HepG2 (cell line): Measurements from ENCODE around the gene IL24. TPM values are rescaled to one million over a fixed set of nuclear protein-coding genes. Genes with fewer than 3 reads are reported as not detected.

Experiments
- ATAC-seq: fragments of 200-7000 bp; cut with Tn5 transposase; 3 replicates; pipeline ENCODE4 v1.9.1; 2020; ENCODE audit warnings: mild to moderate bottlenecking, moderate library complexity
- BruUV-seq: library from RNA; stranded (reverse); fragments of 400-500 nt; replicated peaks from 2 replicates; lab custom pipeline; 2021; lab: Mats Ljungman, UMichigan
- CTCF ChIA-PET: fragments of 300-600 bp; formaldehyde crosslinking; extraction: SDS; loops from one replicate; lab custom pipeline; 2021; ENCODE audit warnings: low total read pairs, inconsistent platforms, low intra/inter-chr PET ratio; lab: Yijun Ruan, JAX
- POLR2A ChIA-PET: fragments of 350-600 bp; sonication (Branson Sonifier 250); formaldehyde crosslinking; loops from one replicate; lab custom pipeline; 2020; ENCODE audit warnings: antibody characterized with exemption, inconsistent platforms; lab: Yijun Ruan, JAX
- DNase-seq: peaks from one replicate; pipeline ENCODE4 v3.0.0-alpha.2; 2015; ENCODE audit warnings: low spot score
- FAIRE-seq: peaks from 3 replicates; lab custom pipeline; 2011; peaks lifted over from hg19 to GRCh38; lab: Jason Lieb, UNC
- H2AFZ ChIP-seq: one replicate; pipeline ENCODE4 v1.6.1; 2011; ENCODE audit warnings: low read length, inconsistent platforms
- H3K27ac ChIP-seq: fragments of 300-600 bp; 3 replicates; pipeline ENCODE4 v1.8.0; 2011; ENCODE audit warnings: mixed run types, mild to moderate bottlenecking, mixed read lengths, low read length, inconsistent platforms; ENCODE audit not compliant: insufficient read depth; ENCODE audit errors: extremely low read length
- H3K27me3 ChIP-seq, 2 experiments: fragments of 200-600 bp in 1 of 2; 2 replicates in 1 of 2; 3 replicates in 1 of 2; pipeline versions ENCODE4 v1.6.0 to v1.8.0; 2011; ENCODE audit warnings: low read length in 2 of 2, mild to moderate bottlenecking in 2 of 2, moderate library complexity in 2 of 2, inconsistent platforms in 1 of 2; ENCODE audit not compliant: insufficient read depth in 2 of 2, control insufficient read depth in 1 of 2
- H3K36me3 ChIP-seq, 2 experiments: fragments of 200-600 bp in 1 of 2; replicated peaks in 1 of 2; 2 replicates in 1 of 2; 3 replicates in 1 of 2; pipeline versions ENCODE4 v1.5.1 to v1.8.0; 2011; ENCODE audit warnings: low read length in 2 of 2, inconsistent platforms in 1 of 2; ENCODE audit not compliant: insufficient read depth in 2 of 2, control insufficient read depth in 1 of 2
- H3K4me1 ChIP-seq: 2 replicates; pipeline ENCODE4 v1.5.1; 2012; ENCODE audit warnings: low read length, inconsistent platforms; ENCODE audit not compliant: insufficient read depth
- H3K4me2 ChIP-seq: 2 replicates; pipeline ENCODE4 v1.6.0; 2011; ENCODE audit warnings: low read depth, low read length, inconsistent platforms
- H3K4me3 ChIP-seq, 3 experiments: fragments of 200-600 bp in 1 of 3; sonication (generic), shearing (Covaris generic) in 1 of 3; replicated peaks in 1 of 3; 2 replicates each; pipeline ENCODE4 v1.5.1; 2011 to 2016; ENCODE audit warnings: low read length in 3 of 3, inconsistent platforms in 2 of 3, low read depth in 2 of 3, mild to moderate bottlenecking in 2 of 3, control low read depth in 1 of 3, mixed read lengths in 1 of 3; ENCODE audit not compliant: insufficient read depth in 1 of 3
- H3K79me2 ChIP-seq: one replicate; pipeline ENCODE4 v1.6.1; 2011; ENCODE audit warnings: low read length, inconsistent platforms; ENCODE audit not compliant: insufficient read depth
- H3K9ac ChIP-seq: 2 replicates; pipeline ENCODE4 v1.6.0; 2011; ENCODE audit warnings: mild to moderate bottlenecking, low read depth, low read length, inconsistent platforms; ENCODE audit not compliant: insufficient read depth
- H3K9me3 ChIP-seq: 2 replicates; pipeline ENCODE4 v1.5.1; 2012; ENCODE audit warnings: mild to moderate bottlenecking, low read length
- H4K20me1 ChIP-seq: 2 replicates; pipeline ENCODE4 v1.6.0; 2011; ENCODE audit warnings: inconsistent platforms, mild to moderate bottlenecking, low read length, moderate library complexity; ENCODE audit not compliant: insufficient read depth
- AGO2 ChIP-seq: fragments of 200-400 bp; formaldehyde crosslinking; optimal IDR thresholded peaks from 2 replicates; pipeline ENCODE3; 2017; ENCODE audit warnings: mild to moderate bottlenecking, low read depth, low read length, moderate library complexity
- AHR ChIP-seq: IDR thresholded peaks from 2 replicates; pipeline ENCODE4 v1.6.1; 2018; ENCODE audit warnings: missing genetic modification reagents, missing compliant biosample characterization
- ARID5B ChIP-seq: IDR thresholded peaks from 2 replicates; pipeline ENCODE4 v1.4.0; 2020; ENCODE audit warnings: mild to moderate bottlenecking, missing genetic modification reagents
- DZIP1 ChIP-seq: sonication (generic); formaldehyde crosslinking; IDR thresholded peaks from 2 replicates; pipeline ENCODE4 v1.5.0; 2020; ENCODE audit warnings: mild to moderate bottlenecking, missing genetic modification reagents
- HHEX ChIP-seq: IDR thresholded peaks from 2 replicates; pipeline ENCODE4 v1.6.1; 2016; ENCODE audit warnings: control low read depth
- HMGA1 ChIP-seq: sonication (generic); formaldehyde crosslinking; conservative IDR thresholded peaks from 2 replicates; pipeline ENCODE4 v1.4.0; 2020; ENCODE audit warnings: missing genetic modification reagents
- KLF16 ChIP-seq, 2 experiments: sonication (generic) in 1 of 2; formaldehyde crosslinking in 1 of 2; IDR thresholded peaks; 2 replicates each; pipeline versions ENCODE4 v1.6.1 to v1.8.0; 2016 to 2023; ENCODE audit warnings: missing genetic modification reagents in 2 of 2, missing compliant biosample characterization in 1 of 2
- MAFG ChIP-seq: sonication (generic); formaldehyde crosslinking; IDR thresholded peaks from 2 replicates; pipeline ENCODE4 v1.5.1; 2020; ENCODE audit warnings: mild to moderate bottlenecking, missing genetic modification reagents
- NFYB ChIP-seq: sonication (generic); formaldehyde crosslinking; IDR thresholded peaks from 2 replicates; pipeline ENCODE4 v1.4.0; 2020; ENCODE audit warnings: missing genetic modification reagents
- ONECUT2 ChIP-seq: sonication (generic); formaldehyde crosslinking; IDR thresholded peaks from 2 replicates; pipeline ENCODE4 v1.4.0; 2020; ENCODE audit warnings: missing genetic modification reagents
- REPIN1 ChIP-seq: sonication (generic); formaldehyde crosslinking; IDR thresholded peaks from 2 replicates; pipeline ENCODE4 v1.8.0; 2022; ENCODE audit warnings: missing genetic modification reagents, low read depth, mild to moderate bottlenecking, borderline replicate concordance
- SAP130 ChIP-seq: IDR thresholded peaks from 2 replicates; pipeline ENCODE4 v1.6.1; 2016; ENCODE audit warnings: low read depth
- ZBTB1 ChIP-seq: sonication (generic); formaldehyde crosslinking; IDR thresholded peaks from 2 replicates; pipeline ENCODE4 v1.4.0; 2020; ENCODE audit warnings: missing genetic modification reagents, borderline replicate concordance
- ZFP36 ChIP-seq: fragments of 150-350 bp; IDR thresholded peaks from 2 replicates; pipeline ENCODE4 v1.6.1; 2018; ENCODE audit warnings: borderline replicate concordance, low read length, low read depth; ENCODE audit not compliant: partially characterized antibody
- ZKSCAN5 ChIP-seq: sonication (generic); formaldehyde crosslinking; IDR thresholded peaks from 2 replicates; pipeline ENCODE4 v1.5.1; 2020; ENCODE audit warnings: mild to moderate bottlenecking, missing genetic modification reagents
- ZMYM4 ChIP-seq: sonication (generic); formaldehyde crosslinking; IDR thresholded peaks from 2 replicates; pipeline ENCODE4 v1.8.1; 2023; ENCODE audit warnings: mild to moderate bottlenecking, missing genetic modification reagents
- ZNF205 ChIP-seq: IDR thresholded peaks from 2 replicates; pipeline ENCODE4 v1.6.1; 2018; ENCODE audit warnings: missing biosample characterization, missing genetic modification reagents
- ZNF329 ChIP-seq: sonication (generic); formaldehyde crosslinking; IDR thresholded peaks from 2 replicates; pipeline ENCODE4 v1.9.0; 2021; ENCODE audit warnings: low read depth, mild to moderate bottlenecking, missing genetic modification reagents
- ZNF543 ChIP-seq: sonication (generic); formaldehyde crosslinking; IDR thresholded peaks from 2 replicates; pipeline ENCODE4 v1.4.0; 2020; ENCODE audit warnings: mild to moderate bottlenecking, missing genetic modification reagents
- WGBS: methylation state at CpG from one replicate; pipeline ENCODE4 v1.1.6; 2017; ENCODE audit warnings: low lambda C conversion rate; 5-methylcytosine and 5-hydroxymethylcytosine counted together
- in situ Hi-C: cut with HindIII; loops from 2 replicates; pipeline ENCODE4 v1.10.0; 2017; ENCODE audit warnings: low pct_unique_long_range_greater_than_20kb; ENCODE audit not compliant: extremely low pct_ligation_motif_present
- intact Hi-C: fragments of 100-400 bp; cut with micrococcal nuclease; formaldehyde crosslinking; loops from one replicate; pipeline ENCODE4 v1.10.0; 2022; ENCODE audit not compliant: unreplicated experiment
- polyA plus RNA-seq, 8 experiments: library from polyadenylated mRNA; depleted of rRNA in 3 of 8; stranded (reverse) in 7 of 8; unstranded in 1 of 8; fragments of >200 nt; fragmentation: Illumina TruSeq in 4 of 8; extraction: Trizol in 4 of 8; gene quantifications; 2 replicates each; pipeline versions ENCODE4 v1.2.1 to v1.2.3, GENCODE V29; 2011 to 2016; ENCODE audit warnings: low read depth in 4 of 8, missing spikeins in 1 of 8, mixed read lengths in 1 of 8; ENCODE audit not compliant: insufficient read depth in 1 of 8
- total RNA-seq, 5 experiments: library from RNA; depleted of rRNA; stranded (reverse); fragments of >200 nt; fragmentation: Illumina TruSeq; extraction: Trizol; gene quantifications; 2 replicates each; pipeline ENCODE4 v1.2.3, GENCODE V29; 2016; ENCODE audit warnings: low read depth in 1 of 5
- TF ChIP-seq, protein P1 (sequence below): sonication (generic); formaldehyde crosslinking; IDR thresholded peaks from 2 replicates; pipeline ENCODE4 v1.4.0; 2020; ENCODE audit warnings: missing genetic modification reagents

IL24 gene
- total and polyA plus RNA-seq, 2 of the 13 experiments (the other 11 are each of a cell fraction or from before 2014, with no cell fraction given): not detected

DNA sequence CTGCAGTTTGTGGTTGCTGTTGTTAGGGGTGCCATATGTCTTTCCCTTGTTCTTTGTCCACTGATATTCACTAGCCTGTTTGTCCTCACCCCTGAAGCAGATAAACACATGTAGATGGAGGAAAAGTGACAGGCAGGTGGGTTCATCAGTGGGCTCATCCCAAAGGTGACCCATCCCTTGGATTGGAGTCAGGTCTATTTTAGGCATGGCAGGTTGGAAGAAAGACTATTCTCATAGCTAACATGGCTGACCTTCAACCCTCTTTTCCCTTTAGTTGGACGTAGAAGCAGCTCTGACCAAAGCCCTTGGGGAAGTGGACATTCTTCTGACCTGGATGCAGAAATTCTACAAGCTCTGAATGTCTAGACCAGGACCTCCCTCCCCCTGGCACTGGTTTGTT, 5.5 kb downstream of the IL24 start:
- CTCF ChIA-PET: no interaction called here
- Histone ChIP-seq H3K4me1 (no peaks in the 10 kb centered on the region), H3K27me3 (peaks cover 2 to 10% of the 10 kb centered on the region in 2 experiments; a peak in 1 of 5 replicates), H3K9ac (no peak overlapping the region), H3K79me2 (no peaks in the 10 kb centered on the region), H3K4me3 (no peak overlapping the region), H3K9me3 (no peaks in the 10 kb centered on the region), H3K4me2 (no peak overlapping the region), H3K27ac (no peak overlapping the region), H2AFZ (no peak overlapping the region), H4K20me1 (no peaks in the 10 kb centered on the region), H3K36me3 (no peaks in the 10 kb centered on the region)
- no peak for TF ChIP-seq NFYB (CRISPR knock-in tag)
- TF ChIP-seq AGO2: no peak
- TF ChIP-seq ZBTB1 (CRISPR knock-in tag): no peak
- TF ChIP-seq ZFP36: no peak
- no peak for TF ChIP-seq MAFG (CRISPR knock-in tag)
- no peak for TF ChIP-seq ONECUT2 (CRISPR knock-in tag)
- no peak for TF ChIP-seq ZMYM4 (CRISPR knock-in tag)
- TF ChIP-seq, protein P1, sequence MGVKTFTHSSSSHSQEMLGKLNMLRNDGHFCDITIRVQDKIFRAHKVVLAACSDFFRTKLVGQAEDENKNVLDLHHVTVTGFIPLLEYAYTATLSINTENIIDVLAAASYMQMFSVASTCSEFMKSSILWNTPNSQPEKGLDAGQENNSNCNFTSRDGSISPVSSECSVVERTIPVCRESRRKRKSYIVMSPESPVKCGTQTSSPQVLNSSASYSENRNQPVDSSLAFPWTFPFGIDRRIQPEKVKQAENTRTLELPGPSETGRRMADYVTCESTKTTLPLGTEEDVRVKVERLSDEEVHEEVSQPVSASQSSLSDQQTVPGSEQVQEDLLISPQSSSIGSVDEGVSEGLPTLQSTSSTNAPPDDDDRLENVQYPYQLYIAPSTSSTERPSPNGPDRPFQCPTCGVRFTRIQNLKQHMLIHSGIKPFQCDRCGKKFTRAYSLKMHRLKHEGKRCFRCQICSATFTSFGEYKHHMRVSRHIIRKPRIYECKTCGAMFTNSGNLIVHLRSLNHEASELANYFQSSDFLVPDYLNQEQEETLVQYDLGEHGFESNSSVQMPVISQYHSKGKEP (CRISPR knock-in tag): no peak
- no peak for TF ChIP-seq ARID5B
- no peak for TF ChIP-seq ZNF329 (CRISPR knock-in tag)
- no peak for TF ChIP-seq HHEX
- TF ChIP-seq SAP130 (CRISPR knock-in tag): no peak
- no peak for TF ChIP-seq ZKSCAN5
- TF ChIP-seq REPIN1 (CRISPR knock-in tag): no peak
- no peak for TF ChIP-seq AHR (CRISPR knock-in tag)
- no peak for TF ChIP-seq ZNF543 (CRISPR knock-in tag)
- TF ChIP-seq HMGA1 (CRISPR knock-in tag): no peak
- TF ChIP-seq ZNF205: no peak
- TF ChIP-seq DZIP1 (CRISPR knock-in tag): no peak
- TF ChIP-seq KLF16 (CRISPR knock-in tag; IDR thresholded peaks at IDR 0.05): no peak
- intact Hi-C loops (no loop called here), in situ Hi-C loops (loop anchor here (25.0 kb wide), 1 partner anchor 265 kb away; the partner anchor contains the start of gene DYRK3)
- FAIRE-seq: no peak
- no TSS peak for BruUV-seq
- POLR2A ChIA-PET: no interaction called here
- WGBS: 0% methylated on average over 1 of the region's 1 CpG
- ATAC-seq: no peak
- DNase-seq: no peak
